Measurements from ENCODE around the gene CXCR6.

Gene CXCR6

DNA sequence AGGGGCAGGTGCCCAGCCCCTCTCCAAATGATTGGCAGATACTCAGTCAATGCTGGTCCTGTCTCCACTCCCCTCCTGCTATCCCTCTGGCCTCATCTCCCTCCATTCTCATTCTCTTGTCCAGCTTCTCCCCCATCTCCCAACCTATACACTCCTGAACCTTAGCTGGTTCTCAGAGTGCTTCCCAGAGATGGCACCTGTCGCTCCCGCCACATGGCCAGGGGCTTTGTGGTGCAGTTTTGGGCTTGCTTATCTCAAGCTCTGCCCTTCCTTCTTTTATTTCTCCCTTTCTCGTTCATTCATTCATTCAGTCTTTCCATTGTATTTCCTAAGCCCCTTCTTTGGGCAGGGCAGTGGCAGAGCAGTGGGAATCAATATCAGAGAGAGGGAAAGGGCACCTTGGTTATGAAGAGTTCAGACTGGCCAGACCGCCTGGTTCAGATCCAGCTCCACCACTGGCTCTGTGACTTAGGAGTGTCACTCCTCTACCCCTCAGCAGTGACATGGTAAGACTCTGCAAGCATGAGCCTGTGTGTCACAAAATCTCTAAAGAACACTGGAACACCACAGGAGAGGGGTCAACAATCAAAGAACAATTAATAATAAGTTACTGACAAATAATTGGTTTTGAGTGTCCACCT, 20.2 kb upstream of the CXCR6 start:
- no peak for ATAC-seq

- ATAC-seq: peak in 1 of 2 donors; percentile 41
These were observed 19.5 kb upstream of the CXCR6 start for GRCh38 chr3:45923755-45924154.

GRCh38 chr3:45927881-45928280, 15.4 kb upstream of the CXCR6 start:
- ATAC-seq: no peak

DNA sequence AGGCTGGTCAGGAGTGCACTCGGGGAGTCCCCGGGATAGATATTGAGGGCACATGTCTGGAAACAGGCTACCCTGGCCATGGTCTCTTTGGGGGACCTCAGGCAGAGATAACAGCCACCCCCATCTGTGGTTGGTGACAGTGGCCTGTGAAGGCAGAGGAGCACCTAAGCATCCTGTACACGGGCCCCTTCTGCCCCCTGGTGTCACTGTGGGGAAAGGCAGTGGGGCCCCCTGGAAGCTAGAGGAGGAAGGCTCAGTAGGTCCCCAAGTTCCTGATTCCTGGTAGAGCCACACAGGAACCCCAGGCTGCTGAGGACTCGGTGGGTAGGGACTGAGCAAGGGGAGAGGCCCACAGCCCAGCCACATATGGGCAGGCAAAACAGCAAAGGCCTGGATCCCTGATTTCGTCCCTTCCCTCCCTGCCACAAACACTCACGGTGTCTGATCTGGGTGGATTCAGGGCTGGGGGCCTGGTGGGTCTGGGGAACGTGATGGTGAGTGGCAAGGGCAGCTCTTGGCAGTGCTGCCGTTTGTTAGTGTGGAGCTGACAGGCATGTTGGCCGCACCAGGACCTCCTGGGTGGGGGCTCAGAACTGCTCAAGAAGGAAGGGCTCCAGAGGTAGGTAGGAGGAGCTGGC, 14.1 kb upstream of the CXCR6 start:
- ATAC-seq: peak; percentile 68 to 85

- no peak for ATAC-seq
These were observed 11.8 kb upstream of the CXCR6 start for GRCh38 chr3:45931496-45931895.

- no peak for ATAC-seq
These were observed 11.2 kb upstream of the CXCR6 start for GRCh38 chr3:45932112-45932511.

DNA sequence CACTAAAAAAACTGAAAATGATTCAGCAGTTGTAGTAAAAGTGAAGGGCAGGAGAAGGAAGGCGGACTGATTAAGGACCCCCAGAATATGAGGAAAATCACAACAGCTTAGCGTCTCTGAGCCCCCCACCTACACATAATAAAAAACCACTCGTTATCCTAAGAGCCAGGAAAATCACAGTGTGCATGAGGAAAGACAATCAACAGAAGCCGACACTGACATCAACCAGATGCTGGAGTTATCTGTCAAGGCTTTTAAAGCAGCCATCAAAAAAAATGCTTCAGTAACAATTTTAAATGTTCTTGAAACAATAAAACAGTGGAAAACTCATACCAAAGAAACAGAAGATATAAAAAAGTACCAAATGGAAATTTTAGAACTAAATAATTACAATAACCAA, 9.7 kb upstream of the CXCR6 start:
- no peak for ATAC-seq

DNA sequence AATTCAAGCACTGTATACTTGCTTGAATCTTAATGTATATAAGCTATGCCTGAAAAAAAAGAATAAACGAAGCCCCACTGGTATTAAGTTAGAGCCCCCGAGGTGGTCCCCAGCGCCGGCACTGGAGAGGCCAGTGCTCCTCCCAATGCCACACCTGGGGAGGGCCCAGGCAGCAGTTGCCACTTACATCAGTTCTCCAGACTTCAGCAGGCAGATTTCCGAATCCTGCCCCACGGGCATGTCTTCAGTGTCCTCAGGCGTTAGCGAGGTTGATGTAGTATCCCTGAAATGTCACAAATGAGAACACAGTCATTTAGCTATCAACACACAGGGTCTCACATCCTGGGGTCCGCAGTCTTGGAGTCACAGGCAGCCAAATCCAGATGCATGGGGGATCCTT, 7.0 kb upstream of the CXCR6 start:
- no peak for ATAC-seq

DNA sequence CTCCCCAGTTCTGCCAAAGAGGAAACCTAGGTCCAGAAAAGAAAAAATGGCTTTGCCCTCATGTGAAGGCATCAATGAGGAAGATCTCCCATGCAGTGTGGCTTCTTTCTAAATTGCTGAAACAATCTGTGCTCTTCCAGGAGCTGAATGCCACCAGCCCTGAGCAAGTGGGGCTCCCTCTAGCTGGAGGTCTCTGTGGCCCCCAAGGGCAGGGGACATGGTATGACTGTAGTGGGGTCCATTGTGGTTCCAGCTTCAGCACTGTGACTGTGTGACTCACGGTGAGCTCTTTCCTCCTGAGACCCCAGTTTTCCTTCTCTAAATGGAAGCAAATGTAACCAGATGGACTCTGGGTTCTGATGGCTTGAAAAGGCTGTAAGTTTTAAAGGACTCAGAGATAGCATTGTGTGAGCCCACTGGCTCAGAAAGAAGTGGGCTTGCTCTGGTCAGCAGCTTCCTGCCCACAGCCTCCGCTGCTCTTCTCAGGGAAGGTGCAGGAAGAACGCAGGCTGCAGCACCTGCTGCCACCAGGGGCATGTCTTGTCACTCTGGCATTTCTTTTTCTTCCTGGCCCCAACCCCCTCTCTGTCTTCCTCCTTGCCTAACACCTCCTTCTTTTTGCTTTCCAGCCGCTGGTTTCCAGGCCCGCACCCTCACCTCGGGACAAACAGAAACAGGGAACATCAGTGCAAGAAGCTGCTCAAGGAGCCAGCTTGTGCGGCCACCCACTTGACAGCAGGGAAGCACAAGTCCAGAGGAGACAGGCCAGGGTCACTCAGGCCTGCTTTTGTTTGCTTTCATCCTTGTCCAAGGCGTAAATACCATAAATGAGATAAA, 5.8 kb upstream of the CXCR6 start:
- no peak for ATAC-seq

- ATAC-seq: no peak
These were observed 5.2 kb upstream of the CXCR6 start for GRCh38 chr3:45938043-45938435.

- peak; percentile 57 to 68 for ATAC-seq
These were observed 4.4 kb upstream of the CXCR6 start for GRCh38 chr3:45938864-45939263.

DNA sequence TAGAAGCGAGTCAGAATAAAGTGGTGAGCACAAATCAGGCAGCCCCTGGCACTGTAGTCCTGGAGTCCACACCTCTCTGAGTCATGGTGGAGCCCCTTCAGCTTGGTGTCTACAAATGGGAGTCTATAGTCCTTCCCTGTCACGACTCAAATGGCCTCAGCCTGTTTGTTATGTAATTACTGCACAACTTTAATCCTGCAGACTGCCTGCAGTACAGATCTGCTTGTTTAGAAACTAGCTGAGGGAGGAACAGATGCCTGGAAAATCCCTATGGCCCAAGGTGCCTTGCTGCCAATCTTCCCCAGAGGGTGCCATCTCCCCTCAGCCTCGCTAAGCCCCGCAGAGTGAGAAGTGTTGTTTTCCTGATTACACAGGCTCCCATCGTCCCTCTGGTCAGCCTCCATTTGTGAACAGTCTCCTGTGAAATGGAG, 3.9 kb upstream of the CXCR6 start:
- peak in 1 of 2 donors; percentile 10 for ATAC-seq

- no peak for ATAC-seq
These were observed 3.1 kb upstream of the CXCR6 start for GRCh38 chr3:45940004-45940780.

- no peak for ATAC-seq
These were observed 2.4 kb upstream of the CXCR6 start for GRCh38 chr3:45940781-45941365.

GRCh38 chr3:45942051-45942825, 1.0 kb upstream of the CXCR6 start:
- ATAC-seq: no peak

GRCh38 chr3:45944830-45945620, 1.8 kb downstream of the CXCR6 start:
- ATAC-seq: no peak

DNA sequence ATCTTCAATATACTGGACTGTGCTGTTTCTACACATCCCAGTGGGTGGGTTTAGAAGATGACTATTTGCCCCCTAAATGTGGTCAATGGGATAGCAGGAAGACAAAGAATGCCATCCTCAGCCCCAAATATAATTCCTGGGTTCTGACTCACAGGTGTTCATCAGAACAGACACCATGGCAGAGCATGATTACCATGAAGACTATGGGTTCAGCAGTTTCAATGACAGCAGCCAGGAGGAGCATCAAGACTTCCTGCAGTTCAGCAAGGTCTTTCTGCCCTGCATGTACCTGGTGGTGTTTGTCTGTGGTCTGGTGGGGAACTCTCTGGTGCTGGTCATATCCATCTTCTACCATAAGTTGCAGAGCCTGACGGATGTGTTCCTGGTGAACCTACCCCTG, 3.0 kb downstream of the CXCR6 start:
- ATAC-seq: no peak

DNA sequence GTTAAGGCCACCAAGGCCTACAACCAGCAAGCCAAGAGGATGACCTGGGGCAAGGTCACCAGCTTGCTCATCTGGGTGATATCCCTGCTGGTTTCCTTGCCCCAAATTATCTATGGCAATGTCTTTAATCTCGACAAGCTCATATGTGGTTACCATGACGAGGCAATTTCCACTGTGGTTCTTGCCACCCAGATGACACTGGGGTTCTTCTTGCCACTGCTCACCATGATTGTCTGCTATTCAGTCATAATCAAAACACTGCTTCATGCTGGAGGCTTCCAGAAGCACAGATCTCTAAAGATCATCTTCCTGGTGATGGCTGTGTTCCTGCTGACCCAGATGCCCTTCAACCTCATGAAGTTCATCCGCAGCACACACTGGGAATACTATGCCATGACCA, 3.6 kb downstream of the CXCR6 start:
- peak; percentile 13 to 17 for ATAC-seq

- no peak for ATAC-seq
These were observed 4.1 kb downstream of the CXCR6 start for GRCh38 chr3:45947361-45947760.

- ATAC-seq: no peak
These were observed 5.1 kb downstream of the CXCR6 start for GRCh38 chr3:45948311-45948781.

DNA sequence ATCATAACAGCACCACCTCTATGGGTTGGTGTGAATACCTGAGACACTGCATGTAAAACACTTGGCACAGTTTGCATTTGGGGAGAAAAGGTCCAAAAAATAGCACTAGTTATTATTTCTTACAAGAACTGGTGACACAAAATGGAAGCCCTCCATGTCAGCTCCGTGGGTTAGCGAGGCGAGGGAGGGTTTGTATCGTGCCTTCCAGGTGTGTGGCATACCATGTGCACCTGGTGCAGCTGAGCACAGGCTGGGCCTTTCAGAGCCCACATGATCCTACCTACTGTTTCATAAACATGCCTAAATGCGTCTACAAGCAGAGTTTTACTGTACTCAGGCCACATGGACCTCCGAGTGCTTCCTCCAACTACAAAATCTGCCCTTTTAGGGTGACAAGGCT, 5.6 kb downstream of the CXCR6 start:
- ATAC-seq: no peak
